ENCODE measurements around the gene C5orf34.

C5orf34 gene, protein sequence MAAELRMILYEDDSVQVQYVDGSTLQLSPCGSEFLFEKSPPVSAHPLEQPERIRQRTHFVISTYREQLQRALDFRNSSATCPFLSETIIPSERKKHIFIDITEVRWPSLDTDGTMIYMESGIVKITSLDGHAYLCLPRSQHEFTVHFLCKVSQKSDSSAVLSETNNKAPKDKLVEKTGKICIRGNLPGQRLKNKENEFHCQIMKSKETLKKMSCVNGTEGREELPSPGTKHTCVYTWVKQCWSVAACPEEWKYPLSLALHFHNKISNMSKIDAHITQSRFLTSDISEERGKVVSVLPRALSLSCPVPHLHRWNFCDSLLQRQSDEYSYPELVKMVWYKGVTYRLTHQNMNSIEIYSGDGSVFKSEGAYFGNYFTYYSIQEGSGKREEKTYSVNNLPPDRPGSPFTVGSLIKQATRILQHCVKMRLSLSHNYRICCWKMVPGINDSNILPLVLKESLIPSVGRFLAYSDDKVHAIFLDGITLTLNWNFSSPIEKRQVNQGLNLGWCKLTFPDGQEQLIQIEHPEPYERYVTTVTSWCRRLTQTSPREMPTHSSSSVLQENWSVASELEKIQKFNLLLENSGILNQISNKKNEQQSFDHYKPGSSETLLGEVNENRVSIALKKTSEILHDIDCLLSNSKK

DNA sequence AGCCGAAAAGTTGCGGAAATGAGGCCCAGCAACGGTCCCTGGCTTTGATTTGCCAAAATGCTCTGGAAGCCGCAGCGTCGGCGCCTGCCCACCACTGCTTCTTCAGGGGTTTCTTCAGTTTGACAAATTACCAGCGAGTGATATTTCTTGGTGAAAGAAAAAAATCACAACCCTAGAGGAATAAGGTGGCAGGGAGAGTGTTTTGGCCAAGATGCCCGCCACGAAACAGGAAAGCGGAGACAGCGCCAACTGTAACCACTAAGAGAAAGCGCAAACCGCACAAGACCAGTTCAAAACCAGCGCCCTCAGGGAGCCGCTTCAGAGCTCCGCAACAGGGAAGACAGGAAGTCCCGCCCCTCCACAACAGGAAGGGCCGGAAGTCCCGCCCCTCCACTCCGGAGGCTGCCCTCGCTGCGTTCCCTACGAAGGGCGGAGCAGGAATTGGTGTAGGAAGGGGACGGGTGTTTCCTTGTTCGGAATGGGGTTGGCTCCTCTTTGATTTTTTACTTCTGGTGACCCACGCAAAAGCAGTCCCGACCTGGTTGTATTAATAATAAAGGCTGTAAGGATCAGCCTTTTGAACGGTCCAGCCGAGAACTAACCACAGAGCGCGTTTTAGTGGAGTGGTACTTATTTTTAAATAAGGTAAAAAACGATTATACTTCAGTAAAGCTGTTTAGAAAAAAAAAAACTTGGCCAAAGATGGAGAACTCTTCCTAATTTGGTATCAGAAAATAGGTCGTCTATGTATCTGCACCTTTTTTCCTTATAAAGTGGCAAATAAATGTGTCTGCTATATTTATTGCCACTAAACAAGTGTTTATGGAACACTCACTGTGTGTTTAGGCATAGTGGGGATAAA lies at the start of gene C5orf34:
C5orf34 (minus strand) TSS at position 333 of the 862 bp plus-strand sequence. CDS start 5,809 bp downstream, outside the sequence.
- TF ChIP-seq POLR2A (IDR thresholded peaks at IDR 0.05; ENCODE audit: extremely low read depth, insufficient read length) (peak; percentile 93), MYC (IDR thresholded peaks at IDR 0.05; ENCODE audit: low read depth, low read length) (peak; percentile 61; the same call in 1 of the 2 replicates)
- TF ChIP-seq, protein P1, sequence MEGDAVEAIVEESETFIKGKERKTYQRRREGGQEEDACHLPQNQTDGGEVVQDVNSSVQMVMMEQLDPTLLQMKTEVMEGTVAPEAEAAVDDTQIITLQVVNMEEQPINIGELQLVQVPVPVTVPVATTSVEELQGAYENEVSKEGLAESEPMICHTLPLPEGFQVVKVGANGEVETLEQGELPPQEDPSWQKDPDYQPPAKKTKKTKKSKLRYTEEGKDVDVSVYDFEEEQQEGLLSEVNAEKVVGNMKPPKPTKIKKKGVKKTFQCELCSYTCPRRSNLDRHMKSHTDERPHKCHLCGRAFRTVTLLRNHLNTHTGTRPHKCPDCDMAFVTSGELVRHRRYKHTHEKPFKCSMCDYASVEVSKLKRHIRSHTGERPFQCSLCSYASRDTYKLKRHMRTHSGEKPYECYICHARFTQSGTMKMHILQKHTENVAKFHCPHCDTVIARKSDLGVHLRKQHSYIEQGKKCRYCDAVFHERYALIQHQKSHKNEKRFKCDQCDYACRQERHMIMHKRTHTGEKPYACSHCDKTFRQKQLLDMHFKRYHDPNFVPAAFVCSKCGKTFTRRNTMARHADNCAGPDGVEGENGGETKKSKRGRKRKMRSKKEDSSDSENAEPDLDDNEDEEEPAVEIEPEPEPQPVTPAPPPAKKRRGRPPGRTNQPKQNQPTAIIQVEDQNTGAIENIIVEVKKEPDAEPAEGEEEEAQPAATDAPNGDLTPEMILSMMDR (IDR thresholded peaks at IDR 0.05; ENCODE audit: low read depth, low read length), result no peak
- TF ChIP-seq, protein P2, sequence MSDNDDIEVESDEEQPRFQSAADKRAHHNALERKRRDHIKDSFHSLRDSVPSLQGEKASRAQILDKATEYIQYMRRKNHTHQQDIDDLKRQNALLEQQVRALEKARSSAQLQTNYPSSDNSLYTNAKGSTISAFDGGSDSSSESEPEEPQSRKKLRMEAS (IDR thresholded peaks at IDR 0.05; ENCODE audit: low read depth, low read length), result 0 out of 2 replicates have a peak, but pooled peaks have one; percentile 18
- DNase-seq (ENCODE audit: low read depth), result peak; percentile 97
- H3K4me3 ChIP-seq (ENCODE audit: low read depth, low read length), result peak within 1 kb of the TSS; percentile 90

DNA sequence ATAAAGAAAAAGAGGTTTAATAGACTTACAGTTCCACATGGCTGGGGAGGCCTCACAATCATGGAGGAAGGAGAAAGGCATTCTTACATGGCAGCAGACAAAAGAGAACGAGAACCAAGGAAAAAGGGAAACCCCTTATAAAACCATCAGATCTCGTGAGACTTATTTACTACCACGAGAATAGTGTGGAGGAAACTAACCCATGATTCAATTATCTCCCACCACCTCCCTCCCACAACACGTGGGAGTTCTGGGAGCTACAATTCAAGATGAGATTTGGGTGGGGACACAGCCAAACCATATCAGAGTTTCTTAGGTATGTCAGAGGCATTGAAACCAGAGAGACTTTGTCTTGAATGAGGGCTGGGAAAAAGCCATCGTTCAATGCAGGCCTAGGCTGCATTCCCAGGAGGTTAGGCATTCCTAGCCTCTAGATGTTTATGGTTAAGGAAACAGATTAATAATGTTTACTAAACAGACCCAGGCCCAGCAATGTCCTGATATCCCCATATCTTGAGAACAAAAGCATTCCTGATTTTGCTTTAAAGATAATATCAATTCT lies 49.4 kb upstream of the C5orf34 start:
- TF ChIP-seq POLR2A (IDR thresholded peaks at IDR 0.05; ENCODE audit: extremely low read depth, insufficient read length) (no peak), MYC (IDR thresholded peaks at IDR 0.05; ENCODE audit: low read depth, low read length) (no peak)
- TF ChIP-seq, protein P1 (IDR thresholded peaks at IDR 0.05; ENCODE audit: low read depth, low read length), result no peak
- TF ChIP-seq, protein P2 (IDR thresholded peaks at IDR 0.05; ENCODE audit: low read depth, low read length), result no peak
- no peak overlapping the region for H3K4me3 ChIP-seq (ENCODE audit: low read depth, low read length)
- DNase-seq (ENCODE audit: low read depth), result peak; percentile 12

DNA sequence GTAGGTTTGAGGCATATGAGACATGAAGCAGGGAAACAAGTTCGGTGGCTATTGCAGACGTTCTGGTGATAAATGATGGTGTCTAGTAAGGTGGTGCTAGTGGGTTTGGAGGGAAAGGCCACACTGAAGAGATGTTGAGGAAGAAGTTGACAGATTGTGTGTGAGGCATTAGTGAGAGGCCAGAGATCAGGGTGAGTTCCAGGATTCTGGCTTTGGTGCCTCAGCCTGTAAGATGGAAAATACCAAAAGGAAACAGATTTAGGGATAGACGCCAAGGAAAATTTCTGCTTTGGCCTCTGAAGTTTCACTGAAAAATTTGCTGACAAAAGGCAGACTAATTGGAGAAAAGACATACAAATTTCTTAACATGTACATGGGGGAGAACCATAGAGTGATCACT lies 48.4 kb upstream of the C5orf34 start:
- no peak for DNase-seq (ENCODE audit: low read depth)
- TF ChIP-seq POLR2A (IDR thresholded peaks at IDR 0.05; ENCODE audit: extremely low read depth, insufficient read length), result no peak
- TF ChIP-seq MYC (IDR thresholded peaks at IDR 0.05; ENCODE audit: low read depth, low read length), result no peak
- TF ChIP-seq, protein P1 (IDR thresholded peaks at IDR 0.05; ENCODE audit: low read depth, low read length), result no peak
- TF ChIP-seq, protein P2 (IDR thresholded peaks at IDR 0.05; ENCODE audit: low read depth, low read length), result no peak
- no peak overlapping the region for H3K4me3 ChIP-seq (ENCODE audit: low read depth, low read length)

DNA sequence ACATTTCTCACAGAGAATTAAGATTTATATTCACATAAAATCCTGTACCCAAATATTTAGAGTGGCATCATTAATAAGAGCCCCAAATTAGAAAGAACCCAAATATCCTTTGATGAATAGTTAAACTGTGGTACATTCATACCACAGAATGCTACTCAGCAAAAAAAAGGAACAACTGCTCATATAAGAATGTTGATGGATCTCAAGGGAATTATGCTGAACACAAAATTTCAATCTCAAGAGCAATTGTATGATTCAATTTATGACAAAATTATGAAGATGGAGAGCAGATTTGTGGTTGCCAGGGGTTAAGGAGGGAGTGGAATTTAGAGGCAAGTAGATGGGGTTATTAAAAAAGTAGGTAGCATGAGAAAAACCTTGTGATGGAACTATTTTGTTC lies 46.4 kb upstream of the C5orf34 start:
- TF ChIP-seq, protein P1 (IDR thresholded peaks at IDR 0.05; ENCODE audit: low read depth, low read length), result no peak
- TF ChIP-seq MYC (IDR thresholded peaks at IDR 0.05; ENCODE audit: low read depth, low read length) (no peak), POLR2A (IDR thresholded peaks at IDR 0.05; ENCODE audit: extremely low read depth, insufficient read length) (no peak)
- TF ChIP-seq, protein P2 (IDR thresholded peaks at IDR 0.05; ENCODE audit: low read depth, low read length), result no peak
- peak; percentile 40 for DNase-seq (ENCODE audit: low read depth)
- H3K4me3 ChIP-seq (ENCODE audit: low read depth, low read length), result no peak overlapping the region

DNA sequence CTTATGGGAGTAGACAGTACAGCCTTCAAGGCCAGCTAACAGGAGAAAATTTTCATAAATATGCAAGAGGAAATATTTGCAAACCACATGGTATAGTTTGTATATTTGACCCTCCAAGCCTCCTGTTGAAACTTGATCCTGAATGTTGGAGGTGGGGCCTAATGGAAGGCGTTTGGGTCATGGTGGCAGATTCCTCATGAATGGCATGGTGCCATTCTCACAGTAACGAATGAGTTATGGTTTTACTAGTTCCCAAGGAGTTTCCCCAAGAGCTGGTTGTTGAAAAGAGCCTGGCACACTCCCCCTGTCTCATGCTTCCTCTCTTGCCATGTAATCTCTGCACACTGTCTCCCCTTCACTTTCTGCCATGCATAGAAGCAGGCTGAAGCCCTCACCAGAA lies 45.2 kb upstream of the C5orf34 start:
- TF ChIP-seq POLR2A (IDR thresholded peaks at IDR 0.05; ENCODE audit: extremely low read depth, insufficient read length) (no peak), MYC (IDR thresholded peaks at IDR 0.05; ENCODE audit: low read depth, low read length) (no peak)
- TF ChIP-seq, protein P1 (IDR thresholded peaks at IDR 0.05; ENCODE audit: low read depth, low read length), result no peak
- TF ChIP-seq, protein P2 (IDR thresholded peaks at IDR 0.05; ENCODE audit: low read depth, low read length), result no peak
- H3K4me3 ChIP-seq (ENCODE audit: low read depth, low read length), result no peak overlapping the region
- no peak for DNase-seq (ENCODE audit: low read depth)

Measured in NB4 (cell line).